K562 (cell line): ENCODE data around the gene PPP1CC. TPM values are rescaled to one million over a fixed set of nuclear protein-coding genes. Genes with fewer than 3 reads are reported as not detected.

Experiments
- ATAC-seq: fragments of 200-7000 bp; cut with Tn5 transposase; 3 replicates; pipeline ENCODE4 v1.9.1; 2020; ENCODE audit warnings: moderate library complexity
- BruUV-seq: library from RNA; stranded (reverse); fragments of 400-500 nt; replicated peaks from 2 replicates; lab custom pipeline; 2021; lab: Mats Ljungman, UMichigan
- CTCF ChIA-PET: fragments of 300-600 bp; formaldehyde crosslinking; extraction: SDS; loops from one replicate; lab custom pipeline; 2021; ENCODE audit warnings: low intra/inter-chr PET ratio; lab: Yijun Ruan, JAX
- POLR2A ChIA-PET: fragments of 300-600, 350-650 bp; sonication (Branson Sonifier 250); formaldehyde crosslinking; extraction: SDS; loops from one replicate; lab custom pipeline; 2021; ENCODE audit warnings: antibody characterized with exemption, inconsistent platforms; lab: Yijun Ruan, JAX
- DNase-seq, 4 experiments: peaks; one replicate each; pipeline versions ENCODE4 v3.0.0 to v3.0.0-alpha.2; 2011 to 2018; ENCODE audit warnings: low spot score in 3 of 4, mixed read lengths in 3 of 4; ENCODE audit errors: extremely low read depth in 1 of 4
- FAIRE-seq: peaks from 2 replicates; lab custom pipeline; 2011; peaks lifted over from hg19 to GRCh38; lab: Jason Lieb, UNC
- H2AFZ ChIP-seq: 2 replicates; pipeline ENCODE4 v1.6.0; 2011; ENCODE audit warnings: low read depth, low read length, control low read depth, inconsistent platforms
- H3K27ac ChIP-seq: fragments of 200-600 bp; 3 replicates; pipeline ENCODE4 v1.8.0; 2011; ENCODE audit warnings: low read depth, mild to moderate bottlenecking, control low read depth, inconsistent platforms, low read length, moderate library complexity, mixed read lengths; ENCODE audit errors: extremely low read depth
- H3K27me3 ChIP-seq, 2 experiments: fragments of 300-600 bp in 1 of 2; 2 replicates in 1 of 2; 3 replicates in 1 of 2; pipeline versions ENCODE4 v1.6.0 to v1.8.0; 2011; ENCODE audit warnings: inconsistent platforms in 2 of 2, low read length in 2 of 2, mild to moderate bottlenecking in 1 of 2, mixed read lengths in 1 of 2, moderate library complexity in 1 of 2; ENCODE audit not compliant: control insufficient read depth in 2 of 2, insufficient read depth in 2 of 2
- H3K36me3 ChIP-seq: fragments of 300-600 bp; 3 replicates; pipeline ENCODE4 v1.8.0; 2011; ENCODE audit warnings: mild to moderate bottlenecking, low read length, inconsistent platforms; ENCODE audit not compliant: control insufficient read depth, insufficient read depth
- H3K4me1 ChIP-seq, 2 experiments: fragments of 200-600 bp in 1 of 2; replicated peaks in 1 of 2; 2 replicates in 1 of 2; 3 replicates in 1 of 2; pipeline versions ENCODE4 v1.5.1 to v1.8.0; 2011; ENCODE audit warnings: inconsistent platforms in 2 of 2, low read length in 2 of 2, mild to moderate bottlenecking in 1 of 2, mixed read lengths in 1 of 2, moderate library complexity in 1 of 2; ENCODE audit not compliant: control insufficient read depth in 2 of 2, insufficient read depth in 2 of 2
- H3K4me2 ChIP-seq: 2 replicates; pipeline ENCODE4 v1.6.1; 2011; ENCODE audit warnings: low read length, control low read depth, inconsistent platforms, mixed read lengths; ENCODE audit not compliant: insufficient read depth
- H3K4me3 ChIP-seq: fragments of 200-600 bp; sonication (generic), shearing (Covaris generic); 2 replicates; pipeline ENCODE4 v1.5.1; 2016; ENCODE audit warnings: control low read depth, inconsistent platforms
- H3K79me2 ChIP-seq: fragments of 200-600 bp; 3 replicates; pipeline ENCODE4 v1.8.0; 2011; ENCODE audit warnings: low read length, inconsistent platforms; ENCODE audit not compliant: control insufficient read depth, insufficient read depth
- H3K9ac ChIP-seq, 2 experiments: 2 replicates each; pipeline versions ENCODE4 v1.6.0 to v1.6.1; 2011; ENCODE audit warnings: low read depth in 2 of 2, low read length in 2 of 2, control low read depth in 1 of 2, inconsistent platforms in 1 of 2, mild to moderate bottlenecking in 1 of 2, mixed read lengths in 1 of 2; ENCODE audit not compliant: insufficient read depth in 1 of 2
- H3K9me1 ChIP-seq: one replicate; pipeline ENCODE4 v1.6.0; 2011; ENCODE audit warnings: inconsistent platforms, mild to moderate bottlenecking, low read length, moderate library complexity; ENCODE audit not compliant: control insufficient read depth, insufficient read depth
- H3K9me3 ChIP-seq: replicated peaks from 2 replicates; pipeline ENCODE4 v1.5.1; 2011; ENCODE audit warnings: low read depth, low read length, inconsistent platforms; ENCODE audit not compliant: control insufficient read depth, insufficient read depth
- H4K20me1 ChIP-seq: replicated peaks from 2 replicates; pipeline ENCODE4 v1.6.1; 2011; ENCODE audit warnings: low read length, inconsistent platforms, mixed read lengths; ENCODE audit not compliant: control insufficient read depth, insufficient read depth
- ARID1B ChIP-seq: fragments of 450-650 bp; IDR thresholded peaks from 2 replicates; pipeline ENCODE4 v1.6.1; 2016; ENCODE audit warnings: antibody characterized with exemption, mild to moderate bottlenecking, inconsistent platforms
- CHD2 ChIP-seq: IDR thresholded peaks from 2 replicates; pipeline ENCODE4 v1.6.1; 2011; ENCODE audit warnings: low read depth, low read length
- ESRRA ChIP-seq: fragments of 450-650 bp; IDR thresholded peaks from 2 replicates; pipeline ENCODE4 v1.6.1; 2014; ENCODE audit warnings: low read depth, mild to moderate bottlenecking, moderate library complexity, borderline replicate concordance
- FOXA3 ChIP-seq, 2 experiments: fragments of 450-650 bp in 1 of 2; sonication (generic) in 1 of 2; formaldehyde crosslinking; IDR thresholded peaks in 1 of 2; conservative IDR thresholded peaks in 1 of 2; 2 replicates each; pipeline versions ENCODE4 v1.4.0 to v1.8.0; 2020 to 2022; ENCODE audit warnings: mild to moderate bottlenecking in 2 of 2, missing genetic modification reagents in 1 of 2
- SMARCE1 ChIP-seq: fragments of 450-650 bp; IDR thresholded peaks from 2 replicates; pipeline ENCODE4 v1.7.1; 2016; ENCODE audit warnings: mild to moderate bottlenecking
- SOX6 ChIP-seq: fragments of 450-650 bp; IDR thresholded peaks from 2 replicates; pipeline ENCODE4 v1.6.1; 2014; ENCODE audit warnings: mild to moderate bottlenecking
- ZNF12 ChIP-seq: sonication (generic); formaldehyde crosslinking; IDR thresholded peaks from 2 replicates; pipeline ENCODE4 v1.4.0; 2020; ENCODE audit warnings: mild to moderate bottlenecking, missing genetic modification reagents
- WGBS: fragments of 100-300 bp; shearing (Covaris generic); methylation state at CpG from one replicate; pipeline ENCODE4 v1.1.6; 2016; ENCODE audit warnings: low coverage, mixed read lengths; ENCODE audit not compliant: insufficient coverage; ENCODE audit errors: missing lambda C conversion rate; 5-methylcytosine and 5-hydroxymethylcytosine counted together
- in situ Hi-C: fragments of 300-500 bp; cut with MboI; formaldehyde crosslinking; loops from 4 replicates; pipeline ENCODE4 v1.15.0; 2018; ENCODE audit warnings: inconsistent platforms, mixed read lengths
- intact Hi-C: fragments of 100-400 bp; cut with micrococcal nuclease; formaldehyde crosslinking; loops from 2 replicates; pipeline ENCODE4 v1.14.2; 2022
- polyA plus RNA-seq, 8 experiments: library from polyadenylated mRNA; depleted of rRNA in 4 of 8; stranded (reverse) in 5 of 8; unstranded in 3 of 8; fragments of >200 nt; fragmentation: Nextera tagmentation in 2 of 8; fragmentation: Illumina TruSeq in 1 of 8; extraction: Ambion mirVana in 2 of 8; extraction: Trizol in 1 of 8; gene quantifications; 2 replicates each; pipeline versions ENCODE4 v1.2.1 to v1.2.3, GENCODE V29; 2011 to 2014; ENCODE audit warnings: inconsistent platforms in 1 of 8, missing spikeins in 1 of 8
- total RNA-seq, 7 experiments: library from RNA; depleted of rRNA in 6 of 7; stranded (reverse); fragments of >200 nt in 6 of 7; fragmentation: Illumina TruSeq in 2 of 7; extraction: Trizol in 2 of 7; gene quantifications; 2 replicates each; pipeline versions ENCODE4 v1.2.1 to v1.2.3, GENCODE V29; 2011 to 2021; ENCODE audit warnings: low replicate concordance in 1 of 7
- TF ChIP-seq, protein P1 (sequence below): fragments of 450-650 bp; formaldehyde crosslinking; IDR thresholded peaks from 2 replicates; pipeline ENCODE4 v1.4.0; 2022; ENCODE audit warnings: missing genetic modification characterization
- TF ChIP-seq, protein P2 (sequence below): fragments of 250-450 bp; sonication (Bioruptor Pico); IDR thresholded peaks from 2 replicates; pipeline ENCODE4 v1.6.1; 2021; ENCODE audit warnings: mild to moderate bottlenecking
- TF ChIP-seq, protein P3 (sequence below): fragments of 250-450 bp; sonication (Bioruptor Pico); IDR thresholded peaks from 2 replicates; pipeline ENCODE4 v1.4.0; 2020; ENCODE audit warnings: mild to moderate bottlenecking, moderate library complexity
- TF ChIP-seq, protein P4 (sequence below): sonication (generic); formaldehyde crosslinking; IDR thresholded peaks from 2 replicates; pipeline ENCODE4 v1.8.1; 2023; ENCODE audit warnings: mild to moderate bottlenecking, missing genetic modification reagents

PPP1CC gene
- total and polyA plus RNA-seq, 9 of the 15 experiments (the other 6 are each of a cell fraction or from before 2014, with no cell fraction given) = 67.4 to 286 (median 195) TPM

DNA sequence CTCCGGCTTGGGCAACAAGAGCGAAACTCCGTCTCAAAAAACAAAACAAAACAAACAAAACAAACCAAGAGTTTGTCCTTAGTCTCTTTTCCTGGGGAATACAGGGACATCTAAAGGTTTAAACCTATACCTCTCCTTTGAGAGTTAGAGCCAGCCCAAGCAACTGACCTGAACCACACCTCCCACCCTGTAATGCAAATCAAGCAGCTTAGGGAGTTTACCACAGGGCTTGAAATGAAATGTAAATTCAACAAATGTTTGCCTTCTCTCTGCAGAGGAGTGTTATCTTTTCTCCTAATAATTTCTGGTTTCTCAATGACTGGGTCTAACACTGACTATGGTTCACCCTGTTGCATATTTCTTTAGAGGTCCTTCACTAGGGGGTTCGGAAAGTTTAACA lies 16.7 kb downstream of the PPP1CC start:
- H3K4me3 ChIP-seq = no peak overlapping the region
- BruUV-seq = no TSS peak
- no peaks in the 10 kb centered on the region for H3K27me3 ChIP-seq
- H2AFZ ChIP-seq = no peak overlapping the region
- intact Hi-C loops = no loop called here
- ATAC-seq = no peak
- CTCF ChIA-PET = no interaction called here
- POLR2A ChIA-PET = interaction anchor here (0.9 kb wide), 1 partner anchor 148 kb away, joined by 3 read pairs; no protein-coding TSS in a partner anchor
- H3K9me3 ChIP-seq = no peaks in the 10 kb centered on the region
- no peak for FAIRE-seq
- H3K4me1 ChIP-seq = no peaks in the 10 kb centered on the region
- H3K36me3 ChIP-seq = peaks cover 97% of the 10 kb centered on the region
- H3K79me2 ChIP-seq = peaks cover 57% of the 10 kb centered on the region
- TF ChIP-seq, protein P1, sequence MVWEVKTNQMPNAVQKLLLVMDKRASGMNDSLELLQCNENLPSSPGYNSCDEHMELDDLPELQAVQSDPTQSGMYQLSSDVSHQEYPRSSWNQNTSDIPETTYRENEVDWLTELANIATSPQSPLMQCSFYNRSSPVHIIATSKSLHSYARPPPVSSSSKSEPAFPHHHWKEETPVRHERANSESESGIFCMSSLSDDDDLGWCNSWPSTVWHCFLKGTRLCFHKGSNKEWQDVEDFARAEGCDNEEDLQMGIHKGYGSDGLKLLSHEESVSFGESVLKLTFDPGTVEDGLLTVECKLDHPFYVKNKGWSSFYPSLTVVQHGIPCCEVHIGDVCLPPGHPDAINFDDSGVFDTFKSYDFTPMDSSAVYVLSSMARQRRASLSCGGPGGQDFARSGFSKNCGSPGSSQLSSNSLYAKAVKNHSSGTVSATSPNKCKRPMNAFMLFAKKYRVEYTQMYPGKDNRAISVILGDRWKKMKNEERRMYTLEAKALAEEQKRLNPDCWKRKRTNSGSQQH (CRISPR knock-in tag) = no peak
- TF ChIP-seq ARID1B (no peak), CHD2 (no peak), SMARCE1 (no peak), ZNF12 (CRISPR knock-in tag) (no peak), ESRRA (no peak), FOXA3 (CRISPR knock-in tag; conservative IDR thresholded peaks at IDR 0.05 in 1 of 2, IDR thresholded peaks at IDR 0.05 in 1 of 2) (no peak), SOX6 (no peak)
- TF ChIP-seq, protein P2, sequence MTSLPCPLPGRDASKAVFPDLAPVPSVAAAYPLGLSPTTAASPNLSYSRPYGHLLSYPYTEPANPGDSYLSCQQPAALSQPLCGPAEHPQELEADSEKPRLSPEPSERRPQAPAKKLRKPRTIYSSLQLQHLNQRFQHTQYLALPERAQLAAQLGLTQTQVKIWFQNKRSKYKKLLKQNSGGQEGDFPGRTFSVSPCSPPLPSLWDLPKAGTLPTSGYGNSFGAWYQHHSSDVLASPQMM (CRISPR knock-in tag) = no peak
- TF ChIP-seq, protein P3, sequence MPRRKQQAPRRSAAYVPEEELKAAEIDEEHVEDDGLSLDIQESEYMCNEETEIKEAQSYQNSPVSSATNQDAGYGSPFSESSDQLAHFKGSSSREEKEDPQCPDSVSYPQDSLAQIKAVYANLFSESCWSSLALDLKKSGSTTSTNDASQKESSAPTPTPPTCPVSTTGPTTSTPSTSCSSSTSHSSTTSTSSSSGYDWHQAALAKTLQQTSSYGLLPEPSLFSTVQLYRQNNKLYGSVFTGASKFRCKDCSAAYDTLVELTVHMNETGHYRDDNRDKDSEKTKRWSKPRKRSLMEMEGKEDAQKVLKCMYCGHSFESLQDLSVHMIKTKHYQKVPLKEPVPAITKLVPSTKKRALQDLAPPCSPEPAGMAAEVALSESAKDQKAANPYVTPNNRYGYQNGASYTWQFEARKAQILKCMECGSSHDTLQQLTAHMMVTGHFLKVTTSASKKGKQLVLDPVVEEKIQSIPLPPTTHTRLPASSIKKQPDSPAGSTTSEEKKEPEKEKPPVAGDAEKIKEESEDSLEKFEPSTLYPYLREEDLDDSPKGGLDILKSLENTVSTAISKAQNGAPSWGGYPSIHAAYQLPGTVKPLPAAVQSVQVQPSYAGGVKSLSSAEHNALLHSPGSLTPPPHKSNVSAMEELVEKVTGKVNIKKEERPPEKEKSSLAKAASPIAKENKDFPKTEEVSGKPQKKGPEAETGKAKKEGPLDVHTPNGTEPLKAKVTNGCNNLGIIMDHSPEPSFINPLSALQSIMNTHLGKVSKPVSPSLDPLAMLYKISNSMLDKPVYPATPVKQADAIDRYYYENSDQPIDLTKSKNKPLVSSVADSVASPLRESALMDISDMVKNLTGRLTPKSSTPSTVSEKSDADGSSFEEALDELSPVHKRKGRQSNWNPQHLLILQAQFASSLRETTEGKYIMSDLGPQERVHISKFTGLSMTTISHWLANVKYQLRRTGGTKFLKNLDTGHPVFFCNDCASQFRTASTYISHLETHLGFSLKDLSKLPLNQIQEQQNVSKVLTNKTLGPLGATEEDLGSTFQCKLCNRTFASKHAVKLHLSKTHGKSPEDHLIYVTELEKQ = no peak
- TF ChIP-seq, protein P4, sequence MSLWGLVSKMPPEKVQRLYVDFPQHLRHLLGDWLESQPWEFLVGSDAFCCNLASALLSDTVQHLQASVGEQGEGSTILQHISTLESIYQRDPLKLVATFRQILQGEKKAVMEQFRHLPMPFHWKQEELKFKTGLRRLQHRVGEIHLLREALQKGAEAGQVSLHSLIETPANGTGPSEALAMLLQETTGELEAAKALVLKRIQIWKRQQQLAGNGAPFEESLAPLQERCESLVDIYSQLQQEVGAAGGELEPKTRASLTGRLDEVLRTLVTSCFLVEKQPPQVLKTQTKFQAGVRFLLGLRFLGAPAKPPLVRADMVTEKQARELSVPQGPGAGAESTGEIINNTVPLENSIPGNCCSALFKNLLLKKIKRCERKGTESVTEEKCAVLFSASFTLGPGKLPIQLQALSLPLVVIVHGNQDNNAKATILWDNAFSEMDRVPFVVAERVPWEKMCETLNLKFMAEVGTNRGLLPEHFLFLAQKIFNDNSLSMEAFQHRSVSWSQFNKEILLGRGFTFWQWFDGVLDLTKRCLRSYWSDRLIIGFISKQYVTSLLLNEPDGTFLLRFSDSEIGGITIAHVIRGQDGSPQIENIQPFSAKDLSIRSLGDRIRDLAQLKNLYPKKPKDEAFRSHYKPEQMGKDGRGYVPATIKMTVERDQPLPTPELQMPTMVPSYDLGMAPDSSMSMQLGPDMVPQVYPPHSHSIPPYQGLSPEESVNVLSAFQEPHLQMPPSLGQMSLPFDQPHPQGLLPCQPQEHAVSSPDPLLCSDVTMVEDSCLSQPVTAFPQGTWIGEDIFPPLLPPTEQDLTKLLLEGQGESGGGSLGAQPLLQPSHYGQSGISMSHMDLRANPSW = no peak
- no peak overlapping the region for H3K4me2 ChIP-seq
- no peak overlapping the region for H3K9ac ChIP-seq
- no peaks in the 10 kb centered on the region for H3K9me1 ChIP-seq
- no peak for DNase-seq
- WGBS = 98% methylated on average over 4 of the region's 4 CpGs
- no peak overlapping the region for H3K27ac ChIP-seq
- H4K20me1 ChIP-seq = peaks cover 3% of the 10 kb centered on the region; the same call in 1 of the 2 replicates
- in situ Hi-C loops = no loop called here
